ENCODE data around the gene MMP24.

GRCh38 chr20:35273449-35274171 is 47.1 kb downstream of the MMP24 start:
- TF ChIP-seq EZH2 (IDR thresholded peaks at IDR 0.05; ENCODE audit: insufficient read depth, poor library complexity, severe bottlenecking), result no peak
- no peak for TF ChIP-seq EZH2phosphoT487 (IDR thresholded peaks at IDR 0.05; ENCODE audit: insufficient read depth, low read depth)
